ENCODE results near the gene KRI1. TPM values are rescaled to one million over a fixed set of nuclear protein-coding genes. Genes with fewer than 3 reads are reported as not detected.

The KRI1 gene
- total RNA-seq (10 to 100 TPM; 61.6 to 64.5 TPM), polyA plus RNA-seq (45.7 TPM)

DNA sequence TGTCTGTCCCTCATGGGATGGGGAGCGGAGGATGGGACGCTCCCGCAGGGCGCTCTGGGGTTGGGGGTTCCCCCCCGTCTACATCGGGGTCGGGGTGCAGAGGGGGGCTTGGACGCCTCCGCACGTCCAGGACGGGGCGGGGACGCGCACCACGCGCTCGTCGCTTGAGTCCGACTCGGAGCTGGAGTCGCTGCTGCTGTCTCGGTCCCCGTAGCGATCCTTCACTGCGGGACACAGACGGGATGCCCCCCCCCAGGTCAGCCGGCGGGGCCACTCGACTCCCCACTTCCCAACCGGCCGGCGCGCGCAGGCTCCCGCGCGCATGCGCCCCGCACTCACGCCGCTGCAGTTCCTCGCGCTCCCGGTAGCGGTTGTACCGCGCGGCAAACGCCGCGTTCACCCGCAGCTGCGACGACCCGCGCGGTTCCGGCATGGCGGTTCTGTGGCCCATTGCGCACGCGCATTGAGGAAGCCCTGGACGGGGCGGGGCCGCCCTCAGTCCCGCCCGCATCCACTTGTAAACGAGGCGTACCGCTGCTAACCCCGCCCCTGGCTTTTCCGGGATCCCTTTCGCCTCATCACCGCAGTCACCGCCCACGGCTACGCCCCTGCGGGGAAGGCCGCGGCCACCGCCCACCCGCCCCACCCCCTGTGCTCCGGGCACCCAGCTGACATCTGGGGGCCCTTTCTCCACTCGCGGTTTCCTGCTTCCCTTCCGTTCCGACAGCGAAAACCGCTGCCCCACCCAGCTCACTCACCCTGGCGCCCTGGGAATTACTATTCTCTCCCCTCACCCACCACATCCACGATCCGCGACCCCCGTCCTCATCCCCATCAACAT, at the start of gene KRI1:
Gene KRI1, minus strand, starts transcription at position 444 of the 841 bp plus-strand sequence. Its CDS starts 11 bp downstream, at position 433.
- peak within 1 kb of the TSS; percentile 86 to 99 (median 97) for H3K4me3 Mint-ChIP-seq
- peak; percentile 98 to 99 (median 99) for DNase-seq
- H3K27me3 ChIP-seq (ENCODE audit: insufficient read depth, low read length, poor library complexity, severe bottlenecking): no peaks in the 10 kb centered on the region
- ChIA-PET POLR2A (interaction anchor here (0.6 to 2.1 kb wide), 10 partner anchors 11 to 194 kb away, joined by 3 to 27 read pairs (median 5); partner anchors contain the start of genes KEAP1 and S1PR5), CTCF (interaction anchor here (0.7 to 8.4 kb wide), 9 partner anchors 12 to 205 kb away, joined by 3 to 63 read pairs (median 3); no protein-coding TSS in a partner anchor)
- no peaks in the 10 kb centered on the region for H3K9me3 Mint-ChIP-seq
- peak within 1 kb of the TSS; percentile 97 to 100 (median 98) for H3K27ac Mint-ChIP-seq
- peak within 1 kb of the TSS; percentile 96 for H3K4me3 ChIP-seq (ENCODE audit: low read length)
- H3K9me3 ChIP-seq (ENCODE audit: low read length): no peaks in the 10 kb centered on the region
- peaks cover 37 to 56% (median 41%) of the 10 kb centered on the region in 3 donors for H3K4me1 Mint-ChIP-seq
- peaks cover 0 to 7% of the 10 kb centered on the region in 2 donors for H3K27me3 Mint-ChIP-seq
- peak within 1 kb of the TSS; percentile 82 for H3K27ac ChIP-seq (ENCODE audit: low read depth, low read length)
- peaks cover 36% of the 10 kb centered on the region for H3K4me1 ChIP-seq (ENCODE audit: insufficient read depth, low read length)
- H3K36me3 Mint-ChIP-seq: peaks cover 0 to 43% (median 5%) of the 10 kb centered on the region in 3 donors
- H3K36me3 ChIP-seq (ENCODE audit: insufficient read depth, low read length): peaks cover 10% of the 10 kb centered on the region

DNA sequence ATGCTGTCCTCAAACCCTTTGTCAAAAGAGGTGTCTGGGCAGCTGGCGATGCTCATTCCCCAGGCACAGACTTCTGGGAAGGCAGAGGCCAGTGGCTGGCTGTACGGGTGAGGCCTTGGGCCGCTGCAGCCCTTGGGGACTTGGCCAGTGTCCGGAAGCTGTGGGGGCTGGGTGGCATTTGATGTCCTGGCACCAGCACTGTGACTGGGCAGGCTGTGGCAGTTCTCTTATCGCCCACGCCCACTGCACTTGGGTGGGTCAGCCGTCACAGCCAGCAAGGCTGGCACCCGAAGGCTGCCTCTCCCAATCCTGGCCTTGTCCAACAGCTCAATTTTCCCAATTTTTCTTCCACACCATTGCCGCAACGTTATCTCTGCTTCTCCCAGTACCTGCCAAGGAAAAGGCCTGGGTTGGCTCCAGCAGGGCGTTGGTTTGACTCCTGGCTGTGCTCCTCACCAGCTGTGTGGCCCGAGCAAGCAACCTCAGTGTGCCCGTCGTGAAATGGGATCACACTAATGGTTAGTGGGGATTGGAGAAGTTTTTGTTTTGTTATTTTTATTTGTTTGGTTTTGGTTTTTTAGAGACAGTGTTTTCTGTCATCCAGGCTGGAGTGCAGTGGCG, 46.8 kb upstream of the KRI1 start:
- Mint-ChIP-seq H3K27me3 (peaks cover 0 to 3% of the 10 kb centered on the region in 2 donors), H3K9me3 (no peaks in the 10 kb centered on the region), H3K36me3 (peaks cover 0 to 25% (median 1%) of the 10 kb centered on the region in 3 donors), H3K4me3 (peak overlapping the region in 1 of 7 donors; percentile 66), H3K27ac (peak overlapping the region in 3 of 8 donors; percentile 7 to 66 (median 60)), H3K4me1 (peaks cover 29 to 52% (median 30%) of the 10 kb centered on the region in 3 donors)
- no peaks in the 10 kb centered on the region for H3K9me3 ChIP-seq (ENCODE audit: low read length)
- POLR2A ChIA-PET: interaction anchor here (0.6 kb wide), 1 partner anchor 8 kb away, joined by 3 read pairs; no protein-coding TSS in a partner anchor
- CTCF ChIA-PET: interaction anchor here (0.6 to 2.1 kb wide), 4 partner anchors 10 to 32 kb away, joined by 3 to 18 read pairs (median 3); no protein-coding TSS in a partner anchor
- peaks cover 4% of the 10 kb centered on the region for H3K36me3 ChIP-seq (ENCODE audit: insufficient read depth, low read length)
- no peak for DNase-seq
- H3K4me3 ChIP-seq (ENCODE audit: low read length): no peak overlapping the region
- no peak overlapping the region for H3K27ac ChIP-seq (ENCODE audit: low read depth, low read length)
- H3K27me3 ChIP-seq (ENCODE audit: insufficient read depth, low read length, poor library complexity, severe bottlenecking): no peaks in the 10 kb centered on the region
- H3K4me1 ChIP-seq (ENCODE audit: insufficient read depth, low read length): peaks cover 15% of the 10 kb centered on the region

DNA sequence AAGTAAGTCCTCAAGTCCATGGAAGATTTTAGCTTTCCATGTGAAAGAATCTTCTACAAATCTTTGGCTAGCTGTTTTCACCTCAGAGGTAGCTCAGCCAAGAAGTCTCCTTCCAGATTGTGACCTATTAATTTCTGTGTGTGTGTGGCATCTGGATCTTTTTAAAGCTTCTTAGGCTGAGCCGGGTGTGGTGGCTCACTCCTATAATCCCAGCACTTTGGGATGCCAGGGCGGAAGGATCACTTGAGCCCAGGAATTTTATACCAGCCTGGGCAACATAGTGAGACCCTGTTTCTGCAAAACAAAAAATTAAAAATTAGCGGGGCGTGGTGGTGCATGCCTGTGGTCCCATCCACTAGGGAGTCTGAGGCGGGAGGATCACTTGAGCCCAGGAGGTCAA, 46.1 kb upstream of the KRI1 start:
- POLR2A ChIA-PET: interaction anchor here (1.1 kb wide), 1 partner anchor 8 kb away, joined by 5 read pairs; no protein-coding TSS in a partner anchor
- peak overlapping the region in 3 of 8 donors; percentile 7 to 52 (median 24) for H3K27ac Mint-ChIP-seq

DNA sequence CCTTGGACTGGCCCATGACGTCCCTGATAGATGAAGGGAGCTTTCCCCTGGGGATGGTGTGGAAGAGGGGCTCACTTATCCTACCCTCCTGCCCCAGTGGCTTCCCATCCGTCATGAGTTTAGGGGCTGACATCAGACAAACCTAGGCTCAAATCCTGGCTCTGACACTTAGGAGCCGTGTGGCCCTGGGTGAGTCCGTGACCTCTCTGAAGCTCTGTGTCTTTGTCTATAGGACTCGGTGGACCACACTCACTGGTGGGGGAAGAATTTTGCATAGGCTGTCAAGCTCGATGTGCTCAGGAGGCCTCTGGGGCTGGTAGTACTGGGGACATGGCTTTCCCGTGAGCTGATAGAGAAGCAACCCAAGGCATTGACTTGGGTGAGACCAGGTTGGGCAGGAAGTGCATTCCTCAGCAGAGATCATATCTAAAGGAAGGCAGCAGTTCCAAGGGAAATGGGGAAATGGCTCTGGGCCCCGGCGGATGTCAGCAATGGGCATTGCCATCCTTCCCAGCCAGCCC, 38.7 kb upstream of the KRI1 start:
- Histone ChIP-seq H3K4me3 (ENCODE audit: low read length) (peak overlapping the region; percentile 29), H3K27me3 (ENCODE audit: insufficient read depth, low read length, poor library complexity, severe bottlenecking) (no peaks in the 10 kb centered on the region), H3K27ac (ENCODE audit: low read depth, low read length) (peak overlapping the region; percentile 89), H3K36me3 (ENCODE audit: insufficient read depth, low read length) (no peaks in the 10 kb centered on the region), H3K4me1 (ENCODE audit: insufficient read depth, low read length) (peaks cover 22% of the 10 kb centered on the region), H3K9me3 (ENCODE audit: low read length) (no peaks in the 10 kb centered on the region)
- H3K4me1 Mint-ChIP-seq: peaks cover 23 to 46% (median 29%) of the 10 kb centered on the region in 3 donors
- H3K36me3 Mint-ChIP-seq: peaks cover 0 to 15% (median 2%) of the 10 kb centered on the region in 3 donors
- peak overlapping the region; percentile 75 to 99 (median 98) for H3K27ac Mint-ChIP-seq
- peak in 1 of 5 donors; percentile 9 for DNase-seq
- H3K4me3 Mint-ChIP-seq: peak overlapping the region; percentile 97 to 99 (median 99)
- no peaks in the 10 kb centered on the region for H3K9me3 Mint-ChIP-seq
- ChIA-PET CTCF (interaction anchor here (1.3 to 8.4 kb wide), 4 partner anchors 14 to 95 kb away, joined by 4 to 76 read pairs (median 28); no protein-coding TSS in a partner anchor), POLR2A (interaction anchor here (0.6 to 3.7 kb wide), 11 partner anchors 7 to 357 kb away, joined by 3 to 28 read pairs (median 5); partner anchors contain the start of gene TMED1)
- no peaks in the 10 kb centered on the region for H3K27me3 Mint-ChIP-seq

More for the DNA sequence above, 46.1 kb upstream of the KRI1 start:
- DNase-seq: no peak
- H3K9me3 Mint-ChIP-seq: no peaks in the 10 kb centered on the region
- Histone ChIP-seq H3K27ac (ENCODE audit: low read depth, low read length) (no peak overlapping the region), H3K27me3 (ENCODE audit: insufficient read depth, low read length, poor library complexity, severe bottlenecking) (no peaks in the 10 kb centered on the region), H3K4me3 (ENCODE audit: low read length) (no peak overlapping the region), H3K9me3 (ENCODE audit: low read length) (no peaks in the 10 kb centered on the region), H3K4me1 (ENCODE audit: insufficient read depth, low read length) (peaks cover 15% of the 10 kb centered on the region), H3K36me3 (ENCODE audit: insufficient read depth, low read length) (no peaks in the 10 kb centered on the region)
- CTCF ChIA-PET: interaction anchor here (0.5 to 2.1 kb wide), 5 partner anchors 11 to 88 kb away, joined by 3 to 18 read pairs (median 3); no protein-coding TSS in a partner anchor
- peaks cover 25 to 50% (median 28%) of the 10 kb centered on the region in 3 donors for H3K4me1 Mint-ChIP-seq
- H3K27me3 Mint-ChIP-seq: peaks cover 0 to 3% of the 10 kb centered on the region in 2 donors
- no peak overlapping the region for H3K4me3 Mint-ChIP-seq
- peaks cover 0 to 24% (median 3%) of the 10 kb centered on the region in 3 donors for H3K36me3 Mint-ChIP-seq

DNA sequence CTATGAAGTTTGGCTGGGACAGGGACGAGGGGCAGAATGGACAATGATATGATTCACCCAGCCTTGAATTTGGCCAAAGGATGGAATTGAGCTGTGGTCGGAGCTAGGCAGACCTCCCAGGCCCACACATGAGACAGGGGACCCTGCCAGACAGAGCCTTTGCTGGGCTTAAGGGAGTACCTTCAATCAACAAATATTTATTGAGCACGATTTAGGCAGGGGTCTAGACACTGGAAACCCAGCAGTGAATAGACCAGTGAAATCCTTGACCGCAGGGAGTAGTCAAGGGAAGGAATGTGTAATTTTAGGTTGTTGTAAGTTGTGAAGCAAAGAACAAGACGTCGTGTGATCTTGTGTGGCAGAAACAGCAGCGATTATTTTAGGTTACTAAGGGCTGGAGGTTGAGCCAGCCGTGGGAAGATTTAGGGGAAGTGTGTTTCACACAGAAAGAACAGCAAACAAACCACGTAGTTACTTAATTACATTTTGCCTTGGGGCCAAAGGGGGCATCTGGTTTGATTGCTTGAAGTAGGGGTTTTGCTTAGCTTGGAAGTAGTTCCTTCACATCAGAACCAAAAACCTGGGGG, 38.2 kb upstream of the KRI1 start:
- H3K36me3 ChIP-seq (ENCODE audit: insufficient read depth, low read length): no peaks in the 10 kb centered on the region
- Mint-ChIP-seq H3K27ac (peak overlapping the region; percentile 75 to 99 (median 98)), H3K4me3 (peak overlapping the region; percentile 97 to 99 (median 99)), H3K9me3 (no peaks in the 10 kb centered on the region), H3K4me1 (peaks cover 23 to 46% (median 29%) of the 10 kb centered on the region in 3 donors), H3K36me3 (peaks cover 0 to 15% (median 2%) of the 10 kb centered on the region in 3 donors), H3K27me3 (no peaks in the 10 kb centered on the region)
- H3K27ac ChIP-seq (ENCODE audit: low read depth, low read length): peak overlapping the region; percentile 89
- H3K4me3 ChIP-seq (ENCODE audit: low read length): peak overlapping the region; percentile 84
- peak in 4 of 5 donors; percentile 10 to 74 (median 58) for DNase-seq
- peaks cover 22% of the 10 kb centered on the region for H3K4me1 ChIP-seq (ENCODE audit: insufficient read depth, low read length)
- no peaks in the 10 kb centered on the region for H3K27me3 ChIP-seq (ENCODE audit: insufficient read depth, low read length, poor library complexity, severe bottlenecking)
- ChIA-PET POLR2A (interaction anchor here (0.6 to 3.7 kb wide), 13 partner anchors 7 to 357 kb away, joined by 3 to 28 read pairs (median 5); partner anchors contain the start of gene TMED1), CTCF (interaction anchor here (1.0 to 8.4 kb wide), 5 partner anchors 15 to 96 kb away, joined by 3 to 76 read pairs (median 19); no protein-coding TSS in a partner anchor)
- no peaks in the 10 kb centered on the region for H3K9me3 ChIP-seq (ENCODE audit: low read length)

DNA sequence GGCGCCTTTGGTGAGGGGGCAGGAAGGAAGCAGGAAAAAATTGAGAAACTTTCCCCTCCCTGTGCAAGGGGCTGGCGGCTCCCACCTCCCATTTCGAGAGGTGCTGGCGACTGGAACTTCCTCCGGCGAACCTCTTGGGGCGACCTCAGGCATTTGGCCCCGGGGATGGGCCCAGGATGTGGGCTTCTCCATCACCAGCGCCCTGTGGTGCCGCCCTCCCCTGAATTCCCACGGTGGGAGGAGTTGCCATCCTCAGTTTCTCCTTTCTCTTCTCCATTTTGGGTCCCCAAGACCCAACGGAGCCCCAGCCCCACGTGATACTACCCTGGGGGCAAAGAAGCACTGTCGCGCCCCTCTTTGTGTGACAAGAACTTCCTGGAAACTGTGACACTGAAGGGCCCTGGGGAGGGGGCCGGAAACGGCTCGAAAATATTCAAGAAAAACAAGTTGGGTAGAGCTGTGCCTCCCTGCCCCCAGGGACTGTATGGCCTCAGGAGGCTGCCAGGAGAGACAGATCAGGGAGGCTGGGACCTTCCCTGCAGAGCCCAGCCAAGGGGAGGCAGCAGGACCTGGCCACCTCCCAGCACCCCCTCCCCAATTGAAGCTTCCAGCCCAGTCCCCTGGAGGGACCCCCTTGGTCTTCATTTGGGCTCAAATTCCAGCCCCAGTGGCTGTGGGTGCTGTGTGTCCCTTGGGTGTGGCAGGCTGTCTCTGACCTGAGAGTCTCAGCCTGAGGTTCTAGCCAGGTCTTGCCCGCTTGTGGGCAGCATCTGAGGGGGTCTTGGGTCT, 37.5 kb upstream of the KRI1 start:
- POLR2A ChIA-PET: interaction anchor here (0.8 to 3.7 kb wide), 11 partner anchors 8 to 233 kb away, joined by 3 to 28 read pairs (median 5); partner anchors contain the start of genes KRI1 and TMED1
- no peaks in the 10 kb centered on the region for H3K27me3 Mint-ChIP-seq
- H3K27ac Mint-ChIP-seq: peak overlapping the region; percentile 75 to 99 (median 98)
- Histone ChIP-seq H3K4me3 (ENCODE audit: low read length) (peak overlapping the region; percentile 84), H3K9me3 (ENCODE audit: low read length) (no peaks in the 10 kb centered on the region), H3K27me3 (ENCODE audit: insufficient read depth, low read length, poor library complexity, severe bottlenecking) (no peaks in the 10 kb centered on the region), H3K4me1 (ENCODE audit: insufficient read depth, low read length) (peaks cover 22% of the 10 kb centered on the region), H3K36me3 (ENCODE audit: insufficient read depth, low read length) (no peaks in the 10 kb centered on the region), H3K27ac (ENCODE audit: low read depth, low read length) (peak overlapping the region; percentile 89)
- H3K4me3 Mint-ChIP-seq: peak overlapping the region; percentile 97 to 99 (median 99)
- CTCF ChIA-PET: interaction anchor here (1.0 to 8.4 kb wide), 7 partner anchors 10 to 96 kb away, joined by 3 to 76 read pairs (median 4); no protein-coding TSS in a partner anchor
- peaks cover 0 to 15% (median 2%) of the 10 kb centered on the region in 3 donors for H3K36me3 Mint-ChIP-seq
- no peaks in the 10 kb centered on the region for H3K9me3 Mint-ChIP-seq
- peaks cover 23 to 45% (median 29%) of the 10 kb centered on the region in 3 donors for H3K4me1 Mint-ChIP-seq
- DNase-seq: peak; percentile 64 to 93 (median 81)
